ENCODE data around the gene GIMAP7.
"Not testable (repeated sequence)": the region's sequence is repeated elsewhere in the genome, so short reads cannot be mapped to it uniquely, and the experiment has no call there.

The GIMAP7 gene

GRCh38 chr7:150514748-150515222 is at the start of gene GIMAP7:
Gene GIMAP7 (plus strand): TSS chr7:150514872. CDS start chr7:150519975, 5,103 bp downstream.
- FAIRE-seq = no peak

- FAIRE-seq = no peak
These were observed 49.7 kb upstream of the GIMAP7 start for GRCh38 chr7:150464962-150465361.

- FAIRE-seq = no peak
These were observed 49.3 kb upstream of the GIMAP7 start for GRCh38 chr7:150465414-150465813.

GRCh38 chr7:150466477-150466876 is 48.2 kb upstream of the GIMAP7 start:
- no peak for FAIRE-seq

- FAIRE-seq = no peak
These were observed 46.4 kb upstream of the GIMAP7 start for GRCh38 chr7:150468241-150468640.

- FAIRE-seq = no peak
These were observed 42.8 kb upstream of the GIMAP7 start for GRCh38 chr7:150471886-150472285.

GRCh38 chr7:150473902-150474301 is 40.8 kb upstream of the GIMAP7 start:
- no peak for FAIRE-seq

- no peak for FAIRE-seq
These were observed 38.4 kb upstream of the GIMAP7 start for GRCh38 chr7:150476285-150476684.

- no peak for FAIRE-seq
These were observed 37.6 kb upstream of the GIMAP7 start for GRCh38 chr7:150476819-150477631.

GRCh38 chr7:150479023-150479716 is 35.5 kb upstream of the GIMAP7 start:
- no peak for FAIRE-seq

- no peak for FAIRE-seq
These were observed 33.3 kb upstream of the GIMAP7 start for GRCh38 chr7:150481186-150481920.

GRCh38 chr7:150481922-150482321 is 32.8 kb upstream of the GIMAP7 start:
- FAIRE-seq = no peak

GRCh38 chr7:150483514-150483913 is 31.2 kb upstream of the GIMAP7 start:
- FAIRE-seq = not testable (repeated sequence)

GRCh38 chr7:150484071-150484470 is 30.6 kb upstream of the GIMAP7 start:
- FAIRE-seq = not testable (repeated sequence)

GRCh38 chr7:150487625-150488024 is 27.0 kb upstream of the GIMAP7 start:
- FAIRE-seq = no peak

GRCh38 chr7:150489782-150490181 is 24.9 kb upstream of the GIMAP7 start:
- no peak for FAIRE-seq

- not testable (repeated sequence) for FAIRE-seq
These were observed 21.2 kb upstream of the GIMAP7 start for GRCh38 chr7:150493442-150493841.

GRCh38 chr7:150502519-150502918 is 12.2 kb upstream of the GIMAP7 start:
- no peak for FAIRE-seq

GRCh38 chr7:150503155-150503554 is 11.5 kb upstream of the GIMAP7 start:
- no peak for FAIRE-seq

- no peak for FAIRE-seq
These were observed 11.1 kb upstream of the GIMAP7 start for GRCh38 chr7:150503581-150503980.

GRCh38 chr7:150507947-150508602 is 6.6 kb upstream of the GIMAP7 start:
- FAIRE-seq = no peak

- FAIRE-seq = no peak
These were observed 3.6 kb upstream of the GIMAP7 start for GRCh38 chr7:150511048-150511447.

GRCh38 chr7:150513758-150514157 is 914 bp upstream of the GIMAP7 start:
- FAIRE-seq = no peak
